Upper lobe of left lung (tissue), 6 donors: ENCODE results near the gene PDGFRB. TPM values are rescaled to one million over a fixed set of nuclear protein-coding genes. Genes with fewer than 3 reads are reported as not detected.

Source experiments
- ATAC-seq, 2 donors: fragments of 200-7000 bp; cut with Tn5 transposase; one replicate each; pipeline ENCODE4 v1.9.1; 2022; ENCODE audit warnings: mild to moderate bottlenecking in 2 of 2, moderate library complexity in 2 of 2; ENCODE audit not compliant: low FRiP score in 2 of 2
- DNase-seq, 2 donors: peaks; one replicate each; pipeline ENCODE4 v3.0.0-alpha.2; 2019 to 2020
- H3K27ac ChIP-seq, 4 donors: fragments of 200-600 bp; sonication (generic); one replicate each; pipeline ENCODE4 v1.5.1; 2016 to 2019
- H3K27me3 ChIP-seq, 4 donors: fragments of 200-600 bp; sonication (generic); one replicate each; pipeline ENCODE4 v1.5.1; 2017 to 2019
- H3K36me3 ChIP-seq, 4 donors: fragments of 200-600 bp; sonication (generic); one replicate each; pipeline ENCODE4 v1.5.1; 2016 to 2019
- H3K4me1 ChIP-seq, 4 donors: fragments of 200-600 bp; sonication (generic); one replicate each; pipeline ENCODE4 v1.5.1; 2018 to 2019
- H3K4me3 ChIP-seq, 4 donors: fragments of 200-600 bp; sonication (generic); one replicate each; pipeline ENCODE4 v1.5.1; 2017 to 2019; ENCODE audit warnings: mild to moderate bottlenecking in 2 of 4, moderate library complexity in 1 of 4
- H3K9me3 ChIP-seq, 4 donors: fragments of 200-600 bp; sonication (generic); one replicate each; pipeline ENCODE4 v1.5.1; 2018 to 2019
- EP300 ChIP-seq, 4 donors: sonication (generic); formaldehyde crosslinking; IDR thresholded peaks; one replicate each; pipeline ENCODE4 v1.5.1; 2017; ENCODE audit warnings: antibody characterized with exemption in 4 of 4, control low read depth in 2 of 4
- POLR2A ChIP-seq, 4 donors: fragments of 450-650 bp; IDR thresholded peaks; one replicate each; pipeline ENCODE4 v1.5.1; 2016 to 2017; ENCODE audit warnings: antibody characterized with exemption in 4 of 4, mild to moderate bottlenecking in 2 of 4
- POLR2AphosphoS5 ChIP-seq, 2 donors: sonication (generic); formaldehyde crosslinking; IDR thresholded peaks; one replicate each; pipeline ENCODE4 v1.5.1; 2017; ENCODE audit warnings: antibody characterized with exemption in 2 of 2
- WGBS, 2 donors: methylation state at CpG; one replicate each; pipeline ENCODE4 v1.1.5; 2017 to 2018; 5-methylcytosine and 5-hydroxymethylcytosine counted together
- total RNA-seq, 6 donors: library from RNA; depleted of rRNA in 4 of 6; stranded (reverse); fragments of >200 nt in 4 of 6; gene quantifications; one replicate each; pipeline versions ENCODE4 v1.1.0 to v1.2.1, GENCODE V29; 2016 to 2021
- TF ChIP-seq, protein P1 (sequence below), 6 experiments: fragments of 450-650 bp in 4 of 6; fragments of 200-600 bp in 2 of 6; sonication (generic) in 2 of 6; IDR thresholded peaks; one replicate each; pipeline ENCODE4 v1.5.1; 2016 to 2019; ENCODE audit warnings: antibody characterized with exemption in 6 of 6
- donor health status: DM: no; HTN: no; CAD: no; lungs with moderate emphysema.
- donor health status: DM: no; HTN: yes; CAD: no; lungs with severe emphysema.

Gene PDGFRB
- total RNA-seq, 6 donors from 2014 or later, result 26.6 to 155 (median 81.5) TPM

DNA sequence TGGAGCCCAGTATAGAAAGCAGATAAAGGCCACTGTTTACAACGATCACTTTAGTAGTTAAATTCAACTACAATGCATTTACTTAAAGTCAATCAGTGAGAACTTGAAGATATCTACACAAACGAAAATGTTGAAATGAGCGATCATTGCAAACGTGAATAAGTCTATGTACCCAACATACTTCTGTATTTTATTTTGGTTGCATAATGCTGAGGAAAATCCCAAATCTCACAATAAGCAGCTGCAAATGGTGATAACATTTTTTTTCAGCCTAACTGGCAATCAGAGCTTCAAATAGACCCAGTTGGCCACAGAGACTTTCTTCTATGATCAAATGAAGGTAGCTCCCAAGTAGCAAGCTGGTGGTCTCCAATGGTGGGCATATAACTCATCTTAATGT is 32.1 kb downstream of the PDGFRB start:
- H3K27me3 ChIP-seq, result no peaks in the 10 kb centered on the region
- H3K36me3 ChIP-seq, result peaks cover 0 to 53% (median 4%) of the 10 kb centered on the region in 4 donors
- H3K9me3 ChIP-seq, result no peaks in the 10 kb centered on the region
- H3K4me3 ChIP-seq, result no peak overlapping the region
- H3K27ac ChIP-seq, result no peak overlapping the region
- TF ChIP-seq POLR2A (IDR thresholded peaks at IDR 0.05), result no peak
- TF ChIP-seq, protein P1, sequence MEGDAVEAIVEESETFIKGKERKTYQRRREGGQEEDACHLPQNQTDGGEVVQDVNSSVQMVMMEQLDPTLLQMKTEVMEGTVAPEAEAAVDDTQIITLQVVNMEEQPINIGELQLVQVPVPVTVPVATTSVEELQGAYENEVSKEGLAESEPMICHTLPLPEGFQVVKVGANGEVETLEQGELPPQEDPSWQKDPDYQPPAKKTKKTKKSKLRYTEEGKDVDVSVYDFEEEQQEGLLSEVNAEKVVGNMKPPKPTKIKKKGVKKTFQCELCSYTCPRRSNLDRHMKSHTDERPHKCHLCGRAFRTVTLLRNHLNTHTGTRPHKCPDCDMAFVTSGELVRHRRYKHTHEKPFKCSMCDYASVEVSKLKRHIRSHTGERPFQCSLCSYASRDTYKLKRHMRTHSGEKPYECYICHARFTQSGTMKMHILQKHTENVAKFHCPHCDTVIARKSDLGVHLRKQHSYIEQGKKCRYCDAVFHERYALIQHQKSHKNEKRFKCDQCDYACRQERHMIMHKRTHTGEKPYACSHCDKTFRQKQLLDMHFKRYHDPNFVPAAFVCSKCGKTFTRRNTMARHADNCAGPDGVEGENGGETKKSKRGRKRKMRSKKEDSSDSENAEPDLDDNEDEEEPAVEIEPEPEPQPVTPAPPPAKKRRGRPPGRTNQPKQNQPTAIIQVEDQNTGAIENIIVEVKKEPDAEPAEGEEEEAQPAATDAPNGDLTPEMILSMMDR (IDR thresholded peaks at IDR 0.05), result no peak
- no peak for TF ChIP-seq EP300 (IDR thresholded peaks at IDR 0.05)
- TF ChIP-seq POLR2AphosphoS5 (IDR thresholded peaks at IDR 0.05), result no peak
- peaks cover 0 to 6% (median 3%) of the 10 kb centered on the region in 4 donors for H3K4me1 ChIP-seq
- DNase-seq (no peak), ATAC-seq (no peak)
- WGBS, 2 donors, result 51 to 55% methylated on average over 4 of the region's 4 CpGs

DNA sequence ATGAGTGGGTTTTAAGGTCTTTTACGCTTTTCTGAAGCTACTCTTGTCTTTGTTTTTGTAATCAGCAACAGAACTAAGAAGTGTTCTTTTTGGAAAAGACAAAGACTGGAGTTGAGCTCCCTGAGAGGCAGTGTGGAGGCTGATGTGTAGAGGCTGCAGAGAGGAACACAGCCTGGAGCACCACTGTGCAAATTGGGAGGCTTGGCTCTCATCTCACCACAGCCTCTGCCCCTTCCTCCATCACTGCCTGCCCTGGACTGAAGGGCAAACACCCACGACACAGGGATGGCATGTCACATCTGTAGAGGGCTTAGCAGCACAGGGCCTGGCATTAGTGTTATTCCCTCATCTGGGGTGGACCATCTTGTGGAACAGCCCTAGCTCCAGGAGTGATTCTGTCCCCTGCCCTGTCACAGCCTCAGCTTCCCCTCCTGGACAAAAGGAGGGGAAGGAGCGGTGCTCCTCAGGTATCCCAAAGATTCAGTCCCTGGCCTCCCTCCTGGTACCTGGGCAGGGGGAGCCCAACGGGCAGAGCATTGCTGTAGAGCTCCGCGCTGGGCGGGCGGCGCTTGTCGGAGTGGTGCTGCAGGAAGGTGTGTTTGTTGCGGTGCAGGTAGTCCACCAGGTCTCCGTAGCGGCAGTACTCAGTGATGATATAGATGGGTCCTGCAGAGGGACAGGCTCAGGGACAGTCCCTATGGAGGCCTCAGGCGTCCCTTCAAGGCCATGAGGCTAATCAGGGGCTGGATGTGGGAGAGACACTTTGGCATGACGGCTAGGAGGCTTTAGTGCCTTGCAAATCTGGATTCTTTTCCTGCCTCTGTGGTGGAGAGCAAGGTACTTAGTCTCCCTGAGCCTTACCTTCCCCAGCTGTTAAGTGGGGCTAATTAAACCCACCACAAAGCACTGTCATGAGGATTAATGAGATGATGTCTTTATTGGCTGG is 32.8 kb downstream of the PDGFRB start:
- Histone ChIP-seq H3K4me1 (peaks cover 0 to 6% (median 3%) of the 10 kb centered on the region in 4 donors), H3K9me3 (no peaks in the 10 kb centered on the region), H3K27ac (no peak overlapping the region), H3K36me3 (peaks cover 0 to 59% (median 4%) of the 10 kb centered on the region in 4 donors), H3K4me3 (no peak overlapping the region), H3K27me3 (no peaks in the 10 kb centered on the region)
- no peak for TF ChIP-seq EP300 (IDR thresholded peaks at IDR 0.05)
- TF ChIP-seq, protein P1 (IDR thresholded peaks at IDR 0.05), result no peak
- TF ChIP-seq POLR2A (IDR thresholded peaks at IDR 0.05), result no peak
- TF ChIP-seq POLR2AphosphoS5 (IDR thresholded peaks at IDR 0.05), result no peak
- ATAC-seq (no peak), DNase-seq (peak in 1 of 2 donors; percentile 83)
- 93% methylated on average over 15 of the region's 15 CpGs for WGBS, 2 donors

DNA sequence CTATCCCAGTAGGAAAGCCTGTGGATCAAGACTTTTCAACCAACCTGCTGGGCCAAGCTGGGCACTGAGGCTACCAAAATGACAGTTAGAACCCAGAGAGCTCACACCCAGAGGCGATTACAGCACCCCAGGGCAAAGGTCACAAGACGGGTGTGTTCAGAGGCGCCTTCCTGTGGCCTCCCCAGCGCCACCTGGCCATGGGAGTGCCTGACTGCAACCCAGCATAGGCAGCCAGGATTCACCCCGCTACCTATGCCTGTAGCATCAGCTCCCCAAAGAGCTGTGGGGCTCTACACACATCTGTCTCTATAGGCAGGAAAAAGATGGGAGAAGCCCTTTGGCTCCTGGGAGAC is 33.5 kb downstream of the PDGFRB start:
- H3K27me3 ChIP-seq, result no peaks in the 10 kb centered on the region
- no peaks in the 10 kb centered on the region for H3K9me3 ChIP-seq
- peak in 1 of 2 donors; percentile 35 for ATAC-seq
- WGBS, 2 donors, result 48 to 58% methylated on average over 2 to 5 of the region's 5 CpGs
- no peak overlapping the region for H3K4me3 ChIP-seq
- TF ChIP-seq EP300 (IDR thresholded peaks at IDR 0.05), result no peak
- no peak for TF ChIP-seq POLR2A (IDR thresholded peaks at IDR 0.05)
- TF ChIP-seq, protein P1 (IDR thresholded peaks at IDR 0.05), result peak in 1 of 6 experiments; percentile 16
- H3K27ac ChIP-seq, result no peak overlapping the region
- peaks cover 0 to 60% (median 4%) of the 10 kb centered on the region in 4 donors for H3K36me3 ChIP-seq
- H3K4me1 ChIP-seq, result peaks cover 0 to 6% (median 3%) of the 10 kb centered on the region in 4 donors
- DNase-seq, result peak; percentile 55 to 58

DNA sequence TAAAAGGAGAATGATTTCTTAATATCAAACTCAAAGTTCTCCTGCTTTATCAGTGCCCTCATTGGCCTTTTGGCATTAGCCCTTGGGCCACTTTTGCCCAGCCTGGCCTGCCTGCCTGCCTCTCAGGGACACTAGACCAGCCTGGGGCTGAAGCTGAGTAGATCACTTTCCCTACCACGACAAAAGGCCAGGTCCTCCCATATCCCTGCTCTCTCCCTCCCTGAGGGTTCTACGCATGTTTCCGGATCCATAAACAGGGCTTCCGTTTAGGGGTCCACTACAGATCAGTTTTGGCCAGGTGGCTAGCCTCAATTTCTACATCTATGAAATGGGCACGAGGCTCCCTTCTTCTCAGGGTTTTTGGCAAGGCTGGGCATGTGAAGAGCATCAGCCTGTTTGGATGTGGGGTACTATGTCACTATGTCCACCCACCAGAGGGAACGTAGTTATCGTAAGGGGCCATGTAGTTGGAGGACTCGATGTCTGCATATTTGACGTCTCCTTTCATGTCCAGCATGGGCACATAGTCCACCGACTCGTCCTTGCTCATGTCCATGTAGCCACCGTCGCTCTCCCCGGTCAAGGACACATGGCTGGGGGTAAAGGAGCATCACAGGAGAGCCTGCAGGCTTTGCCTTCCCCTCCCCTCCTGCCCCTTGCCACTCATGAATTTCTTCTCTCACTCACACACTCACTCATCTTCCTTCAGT is 34.0 kb downstream of the PDGFRB start:
- TF ChIP-seq EP300 (IDR thresholded peaks at IDR 0.05), result no peak
- TF ChIP-seq POLR2AphosphoS5 (IDR thresholded peaks at IDR 0.05), result no peak
- H3K36me3 ChIP-seq, result peaks cover 0 to 64% (median 2%) of the 10 kb centered on the region in 4 donors
- DNase-seq (peak in 1 of 2 donors; percentile 6), ATAC-seq (no peak)
- H3K27me3 ChIP-seq, result no peaks in the 10 kb centered on the region
- no peaks in the 10 kb centered on the region for H3K9me3 ChIP-seq
- H3K27ac ChIP-seq, result no peak overlapping the region
- WGBS, 2 donors, result 88 to 91% methylated on average over 13 to 14 of the region's 14 CpGs
- no peak overlapping the region for H3K4me3 ChIP-seq
- peaks cover 0 to 6% (median 3%) of the 10 kb centered on the region in 4 donors for H3K4me1 ChIP-seq
